Endothelial cell of umbilical vein (primary cell): Measurements from ENCODE around the gene PLD1. TPM values are rescaled to one million over a fixed set of nuclear protein-coding genes. Genes with fewer than 3 reads are reported as not detected.

Experiments used
- BruUV-seq: library from RNA; stranded (reverse); fragments of 400-500 nt; replicated peaks from 2 replicates; lab custom pipeline; 2021; lab: Mats Ljungman, UMichigan
- CTCF ChIA-PET: fragments of 300-600, 350-600 bp; sonication (Branson Sonifier 250); formaldehyde crosslinking; loops from one replicate; lab custom pipeline; 2021; ENCODE audit warnings: antibody characterized with exemption, inconsistent platforms; lab: Charles Lee
- POLR2A ChIA-PET: fragments of 300-600, 350-600 bp; sonication (Branson Sonifier 250); formaldehyde crosslinking; loops from one replicate; lab custom pipeline; 2021; ENCODE audit warnings: antibody characterized with exemption, inconsistent platforms; lab: Charles Lee
- DNase-seq: peaks from one replicate; pipeline ENCODE4 v3.0.0-alpha.2; 2011; ENCODE audit warnings: low read depth, low spot score
- FAIRE-seq: peaks from 2 replicates; lab custom pipeline; 2011; peaks lifted over from hg19 to GRCh38; lab: Jason Lieb, UNC
- H2AFZ ChIP-seq: 2 replicates; pipeline ENCODE4 v1.6.0; 2012; ENCODE audit warnings: low read depth, low read length, control low read depth, inconsistent platforms
- H3K27ac ChIP-seq: 2 replicates; pipeline ENCODE4 v1.5.1; 2011; ENCODE audit warnings: low read depth, mild to moderate bottlenecking, control low read depth, low read length, moderate library complexity; ENCODE audit not compliant: insufficient read depth
- H3K27me3 ChIP-seq, 2 experiments: 2 replicates each; pipeline versions ENCODE4 v1.6.0 to v1.6.1; 2011; ENCODE audit warnings: low read length in 2 of 2, mixed read lengths in 1 of 2; ENCODE audit not compliant: control insufficient read depth in 2 of 2, insufficient read depth in 2 of 2
- H3K36me3 ChIP-seq, 2 experiments: 2 replicates in 1 of 2; 3 replicates in 1 of 2; pipeline ENCODE4 v1.5.1; 2011; ENCODE audit warnings: low read length in 2 of 2, mild to moderate bottlenecking in 1 of 2, moderate library complexity in 1 of 2; ENCODE audit not compliant: control insufficient read depth in 2 of 2, insufficient read depth in 2 of 2; ENCODE audit errors: extremely low read depth in 1 of 2
- H3K4me1 ChIP-seq: 3 replicates; pipeline ENCODE4 v1.5.1; 2011; ENCODE audit warnings: mild to moderate bottlenecking, low read length; ENCODE audit not compliant: control insufficient read depth, insufficient read depth; ENCODE audit errors: extremely low read depth
- H3K4me2 ChIP-seq: 2 replicates; pipeline ENCODE4 v1.6.1; 2011; ENCODE audit warnings: low read length, control low read depth, mixed read lengths; ENCODE audit not compliant: insufficient read depth
- H3K4me3 ChIP-seq, 3 experiments: fragments of 200-600 bp in 1 of 3; sonication (generic), shearing (Covaris generic) in 1 of 3; replicated peaks in 1 of 3; 2 replicates each; pipeline ENCODE4 v1.5.1; 2011 to 2016; ENCODE audit warnings: control low read depth in 3 of 3, low read length in 3 of 3, mild to moderate bottlenecking in 2 of 3, inconsistent platforms in 1 of 3, low read depth in 1 of 3, moderate library complexity in 1 of 3; ENCODE audit not compliant: insufficient read depth in 1 of 3
- H3K79me2 ChIP-seq: 2 replicates; pipeline ENCODE4 v1.6.0; 2012; ENCODE audit warnings: low read length, inconsistent platforms; ENCODE audit not compliant: control insufficient read depth, insufficient read depth
- H3K9ac ChIP-seq: replicated peaks from 2 replicates; pipeline ENCODE3; 2011; ENCODE audit warnings: low read length, control low read depth; ENCODE audit not compliant: insufficient read depth; ENCODE audit errors: extremely low read depth
- H3K9me1 ChIP-seq: replicated peaks from 3 replicates; pipeline ENCODE4 v1.6.0; 2011; ENCODE audit warnings: mild to moderate bottlenecking, low read length; ENCODE audit not compliant: control insufficient read depth, insufficient read depth; ENCODE audit errors: extremely low read depth
- H3K9me3 ChIP-seq: replicated peaks from 2 replicates; pipeline ENCODE4 v1.5.1; 2012; ENCODE audit warnings: low read length, inconsistent platforms; ENCODE audit not compliant: control insufficient read depth, insufficient read depth
- H4K20me1 ChIP-seq: replicated peaks from 2 replicates; pipeline ENCODE3; 2011; ENCODE audit warnings: mild to moderate bottlenecking, low read length; ENCODE audit not compliant: control insufficient read depth, insufficient read depth; ENCODE audit errors: extremely low read depth
- EZH2 ChIP-seq: IDR thresholded peaks from 2 replicates; pipeline ENCODE4 v1.6.1; 2012; ENCODE audit warnings: borderline replicate concordance, low read depth, mild to moderate bottlenecking, moderate library complexity, low read length, inconsistent platforms; ENCODE audit not compliant: severe bottlenecking
- FOS ChIP-seq: IDR thresholded peaks from 2 replicates; pipeline ENCODE4 v1.6.1; 2011; ENCODE audit warnings: mild to moderate bottlenecking, low read length, moderate library complexity, borderline replicate concordance; ENCODE audit not compliant: insufficient read depth
- GATA2 ChIP-seq: IDR thresholded peaks from 2 replicates; pipeline ENCODE4 v1.7.0; 2011; ENCODE audit warnings: low read depth, mild to moderate bottlenecking, moderate library complexity, mixed read lengths, low read length; ENCODE audit not compliant: insufficient read length, insufficient read depth
- JUN ChIP-seq: IDR thresholded peaks from 2 replicates; pipeline ENCODE4 v1.6.1; 2011; ENCODE audit warnings: borderline replicate concordance, low read depth; ENCODE audit not compliant: insufficient read length, insufficient read depth
- MYC ChIP-seq: IDR thresholded peaks from one replicate; pipeline ENCODE4 v1.6.1; 2011; ENCODE audit warnings: mild to moderate bottlenecking, low read depth, low read length
- POLR2A ChIP-seq: IDR thresholded peaks from 2 replicates; pipeline ENCODE4 v1.6.1; 2012; ENCODE audit warnings: low read depth, mild to moderate bottlenecking, control low read depth, low read length
- POLR2AphosphoS5 ChIP-seq: IDR thresholded peaks from 2 replicates; pipeline ENCODE4 v1.6.1; 2012; ENCODE audit warnings: low read depth, mild to moderate bottlenecking, control low read depth, low read length, moderate library complexity; ENCODE audit not compliant: insufficient read depth
- dilution Hi-C: fragments of 300-500 bp; cut with MboI; formaldehyde crosslinking; loops from one replicate; pipeline ENCODE4 v1.15.0; 2019; ENCODE audit warnings: low sequenced_read_pairs; ENCODE audit not compliant: extremely low pct_ligation_motif_present
- intact Hi-C: fragments of 100-400 bp; cut with micrococcal nuclease; formaldehyde crosslinking; loops from one replicate; pipeline ENCODE4 v1.10.0; 2022
- polyA plus RNA-seq, 4 experiments: library from polyadenylated mRNA; depleted of rRNA in 3 of 4; stranded (reverse) in 3 of 4; unstranded in 1 of 4; fragments of >200 nt; gene quantifications; 2 replicates each; pipeline versions ENCODE4 v1.2.1 to v1.2.3, GENCODE V29; 2011 to 2012; ENCODE audit warnings: missing spikeins in 1 of 4
- total RNA-seq: library from RNA; stranded (reverse); gene quantifications from 2 replicates; pipeline ENCODE4 v1.2.3, GENCODE V29; 2021
- TF ChIP-seq, protein P1 (sequence below), 2 donors: IDR thresholded peaks; 1 replicate in 1 of 2; 2 replicates in 1 of 2; pipeline ENCODE4 v1.5.1; 2011; ENCODE audit warnings: low read length in 2 of 2, mild to moderate bottlenecking in 2 of 2, moderate library complexity in 2 of 2, control low read depth in 1 of 2, inconsistent platforms in 1 of 2, low read depth in 1 of 2; ENCODE audit not compliant: insufficient read depth in 1 of 2; ENCODE audit errors: extremely low read depth in 1 of 2
- TF ChIP-seq, protein P2 (sequence below): IDR thresholded peaks from 2 replicates; pipeline ENCODE4 v1.6.1; 2011; ENCODE audit not compliant: insufficient read depth, insufficient read length

The PLD1 gene
- total and polyA plus RNA-seq, 2 donors (not counting 3 experiments of a cell fraction or from before 2014, with no cell fraction given), result 42.0 to 108 TPM

DNA sequence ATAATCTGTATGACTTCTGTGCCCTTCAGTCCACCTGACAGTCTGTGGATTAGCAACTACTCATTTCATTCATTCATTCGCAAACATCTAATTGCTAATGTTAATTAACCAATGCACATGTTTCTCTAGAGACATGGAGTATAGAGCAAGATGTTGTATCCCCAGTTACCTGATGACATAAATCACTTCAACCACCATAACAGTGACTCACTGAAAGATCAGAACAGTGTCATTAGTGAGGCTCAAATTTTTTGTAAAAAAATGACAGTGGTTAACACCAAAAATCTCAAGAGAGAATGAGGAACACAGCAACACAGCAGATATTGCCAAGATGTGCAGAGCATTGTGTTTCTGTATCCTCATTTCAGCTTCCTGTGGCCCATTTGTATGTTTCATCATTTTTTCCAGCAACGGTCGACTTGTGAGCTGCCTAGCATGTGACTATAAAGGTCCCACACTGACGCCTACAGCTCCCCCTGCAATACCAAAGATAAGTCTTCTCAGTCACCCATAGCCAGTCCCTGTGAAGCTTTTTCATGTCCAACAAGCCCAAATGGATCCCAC, 3.7 kb upstream of the PLD1 start:
- Histone ChIP-seq H3K36me3 (no peaks in the 10 kb centered on the region), H3K27me3 (no peaks in the 10 kb centered on the region), H3K79me2 (peaks cover 2% of the 10 kb centered on the region), H4K20me1 (no peaks in the 10 kb centered on the region), H2AFZ (no peak overlapping the region), H3K4me3 (no peak overlapping the region), H3K9ac (no peak overlapping the region), H3K27ac (no peak overlapping the region), H3K9me1 (no peaks in the 10 kb centered on the region), H3K9me3 (no peaks in the 10 kb centered on the region), H3K4me1 (peaks cover 18% of the 10 kb centered on the region), H3K4me2 (no peak overlapping the region)
- ChIA-PET POLR2A (no interaction called here), CTCF (interaction anchor here (1.0 kb wide), 1 partner anchor 11 kb away, joined by 3 read pairs; no protein-coding TSS in a partner anchor)
- no peak for TF ChIP-seq MYC
- no peak for FAIRE-seq
- BruUV-seq, result no TSS peak
- dilution Hi-C loops (no loop called here), intact Hi-C loops (no loop called here)
- DNase-seq, result no peak

DNA sequence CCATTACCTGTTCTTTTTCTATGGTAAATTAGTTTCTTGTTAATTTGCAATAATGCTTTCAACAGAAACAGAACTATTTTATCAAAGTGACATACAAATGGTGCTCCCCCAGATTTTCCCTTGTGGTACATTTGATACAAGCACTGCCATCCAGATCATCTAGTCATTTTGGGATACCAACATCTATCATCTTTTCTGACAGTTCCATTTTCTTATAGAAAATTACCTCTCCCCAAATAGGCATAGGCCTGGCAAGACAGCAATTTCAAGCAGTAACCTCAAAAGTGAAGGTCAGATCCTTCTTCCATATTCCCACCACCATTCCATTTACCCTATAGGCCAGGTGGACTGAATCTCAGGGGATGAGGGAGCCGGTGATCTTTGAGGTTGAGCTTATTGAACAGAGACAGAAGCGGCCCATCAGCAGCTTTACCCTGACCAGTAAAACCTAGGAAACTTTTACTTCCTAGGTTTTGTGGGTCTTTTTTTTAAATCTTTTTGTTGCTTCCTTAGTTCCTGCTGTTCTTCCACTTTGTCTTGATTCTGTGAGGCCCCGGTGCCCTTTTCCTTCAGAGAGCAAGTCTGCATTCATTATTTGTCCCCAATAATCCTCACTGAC, 3.1 kb upstream of the PLD1 start:
- H3K9me1 ChIP-seq, result no peaks in the 10 kb centered on the region
- H3K9ac ChIP-seq, result no peak overlapping the region
- H3K79me2 ChIP-seq, result peaks cover 4% of the 10 kb centered on the region
- H3K27ac ChIP-seq, result no peak overlapping the region
- H3K27me3 ChIP-seq, result no peaks in the 10 kb centered on the region
- BruUV-seq, result no TSS peak
- no peak overlapping the region for H3K4me3 ChIP-seq
- FAIRE-seq, result no peak
- H3K9me3 ChIP-seq, result no peaks in the 10 kb centered on the region
- no peak overlapping the region for H3K4me2 ChIP-seq
- no peak overlapping the region for H2AFZ ChIP-seq
- dilution Hi-C loops (no loop called here), intact Hi-C loops (no loop called here)
- ChIA-PET CTCF (interaction anchor here (1.0 kb wide), 1 partner anchor 12 kb away, joined by 3 read pairs; no protein-coding TSS in a partner anchor), POLR2A (no interaction called here)
- TF ChIP-seq EZH2 (no peak), POLR2AphosphoS5 (no peak), FOS (no peak), POLR2A (no peak), GATA2 (no peak), MYC (no peak), JUN (no peak)
- TF ChIP-seq, protein P1, sequence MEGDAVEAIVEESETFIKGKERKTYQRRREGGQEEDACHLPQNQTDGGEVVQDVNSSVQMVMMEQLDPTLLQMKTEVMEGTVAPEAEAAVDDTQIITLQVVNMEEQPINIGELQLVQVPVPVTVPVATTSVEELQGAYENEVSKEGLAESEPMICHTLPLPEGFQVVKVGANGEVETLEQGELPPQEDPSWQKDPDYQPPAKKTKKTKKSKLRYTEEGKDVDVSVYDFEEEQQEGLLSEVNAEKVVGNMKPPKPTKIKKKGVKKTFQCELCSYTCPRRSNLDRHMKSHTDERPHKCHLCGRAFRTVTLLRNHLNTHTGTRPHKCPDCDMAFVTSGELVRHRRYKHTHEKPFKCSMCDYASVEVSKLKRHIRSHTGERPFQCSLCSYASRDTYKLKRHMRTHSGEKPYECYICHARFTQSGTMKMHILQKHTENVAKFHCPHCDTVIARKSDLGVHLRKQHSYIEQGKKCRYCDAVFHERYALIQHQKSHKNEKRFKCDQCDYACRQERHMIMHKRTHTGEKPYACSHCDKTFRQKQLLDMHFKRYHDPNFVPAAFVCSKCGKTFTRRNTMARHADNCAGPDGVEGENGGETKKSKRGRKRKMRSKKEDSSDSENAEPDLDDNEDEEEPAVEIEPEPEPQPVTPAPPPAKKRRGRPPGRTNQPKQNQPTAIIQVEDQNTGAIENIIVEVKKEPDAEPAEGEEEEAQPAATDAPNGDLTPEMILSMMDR (IDR thresholded peaks at IDR 0.05; ENCODE audit: extremely low read depth in 1 of 2, insufficient read depth in 1 of 2, low read depth in 1 of 2, low read length in 2 of 2), result no peak
- TF ChIP-seq, protein P2, sequence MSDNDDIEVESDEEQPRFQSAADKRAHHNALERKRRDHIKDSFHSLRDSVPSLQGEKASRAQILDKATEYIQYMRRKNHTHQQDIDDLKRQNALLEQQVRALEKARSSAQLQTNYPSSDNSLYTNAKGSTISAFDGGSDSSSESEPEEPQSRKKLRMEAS, result no peak
- H3K4me1 ChIP-seq, result peaks cover 18% of the 10 kb centered on the region
- H3K36me3 ChIP-seq, result no peaks in the 10 kb centered on the region
- no peak for DNase-seq
- H4K20me1 ChIP-seq, result no peaks in the 10 kb centered on the region
